Smooth muscle cell (in vitro differentiated cells): ENCODE results near the gene MST1. TPM values are rescaled to one million over a fixed set of nuclear protein-coding genes. Genes with fewer than 3 reads are reported as not detected.

Source experiments
- DNase-seq: peaks from one replicate; lab custom pipeline; 2025; ENCODE audit not compliant: unreplicated experiment; lab: John Stamatoyannopoulos, UW
- H2AFZ ChIP-seq: fragments of 200-600 bp; sonication (generic); 2 replicates; pipeline ENCODE4 v1.6.0; 2016; ENCODE audit warnings: antibody characterized with exemption, low read depth, mild to moderate bottlenecking
- H3F3A ChIP-seq: fragments of 200-600 bp; sonication (generic); 2 replicates; pipeline ENCODE4 v1.6.0; 2017; ENCODE audit warnings: antibody characterized with exemption, low read depth
- H3K27ac ChIP-seq: fragments of 200-600 bp; sonication (generic); 2 replicates; pipeline ENCODE4 v1.5.1; 2016; ENCODE audit warnings: low read depth, mild to moderate bottlenecking
- H3K27me3 ChIP-seq: fragments of 200-600 bp; sonication (generic); 2 replicates; pipeline ENCODE4 v1.6.1; 2016; ENCODE audit warnings: low read depth, mild to moderate bottlenecking
- H3K36me3 ChIP-seq: fragments of 200-600 bp; sonication (generic); 2 replicates; pipeline ENCODE4 v1.5.1; 2016; ENCODE audit warnings: low read depth
- H3K4me1 ChIP-seq: fragments of 200-600 bp; sonication (generic); 2 replicates; pipeline ENCODE4 v1.5.1; 2016; ENCODE audit warnings: low read depth
- H3K4me2 ChIP-seq: fragments of 200-600 bp; sonication (generic); 2 replicates; pipeline ENCODE4 v1.6.0; 2016; ENCODE audit warnings: mild to moderate bottlenecking
- H3K4me3 ChIP-seq: fragments of 200-600 bp; sonication (generic); 2 replicates; pipeline ENCODE4 v1.5.1; 2016; ENCODE audit warnings: mild to moderate bottlenecking
- H3K79me2 ChIP-seq: fragments of 200-600 bp; sonication (generic); 2 replicates; pipeline ENCODE4 v1.6.0; 2016; ENCODE audit warnings: low read depth, mild to moderate bottlenecking
- H3K9ac ChIP-seq: fragments of 200-600 bp; sonication (generic); 2 replicates; pipeline ENCODE4 v1.6.0; 2016; ENCODE audit warnings: low read depth
- H3K9me3 ChIP-seq: fragments of 200-600 bp; sonication (generic); replicated peaks from 2 replicates; pipeline ENCODE4 v1.5.1; 2016; ENCODE audit warnings: low read depth
- H4K20me1 ChIP-seq: fragments of 200-600 bp; sonication (generic); 2 replicates; pipeline ENCODE4 v1.6.0; 2016; ENCODE audit warnings: low read depth
- WGBS: methylation state at CpG from one replicate; pipeline ENCODE4 v1.1.7; 2016; ENCODE audit warnings: low lambda C conversion rate; 5-methylcytosine and 5-hydroxymethylcytosine counted together
- polyA plus RNA-seq: library from polyadenylated mRNA; unstranded; fragments of >200 nt; fragmentation: Nextera tagmentation; extraction: Ambion mirVana; gene quantifications from 2 replicates; pipeline ENCODE4 v1.2.1, GENCODE V29; 2016
- total RNA-seq: library from RNA; depleted of rRNA; stranded (reverse); fragments of >200 nt; gene quantifications from 2 replicates; pipeline ENCODE4 v1.2.3, GENCODE V29; 2014
- TF ChIP-seq, protein P1 (sequence below): fragments of 200-600 bp; sonication (generic); IDR thresholded peaks from 2 replicates; pipeline ENCODE4 v1.5.1; 2017; ENCODE audit warnings: borderline replicate concordance, mild to moderate bottlenecking, antibody characterized with exemption; ENCODE audit not compliant: insufficient read depth, poor library complexity, severe bottlenecking

The MST1 gene
- total and polyA plus RNA-seq, 2 experiments from 2014 or later = 18.7 to 22.9 TPM

DNA sequence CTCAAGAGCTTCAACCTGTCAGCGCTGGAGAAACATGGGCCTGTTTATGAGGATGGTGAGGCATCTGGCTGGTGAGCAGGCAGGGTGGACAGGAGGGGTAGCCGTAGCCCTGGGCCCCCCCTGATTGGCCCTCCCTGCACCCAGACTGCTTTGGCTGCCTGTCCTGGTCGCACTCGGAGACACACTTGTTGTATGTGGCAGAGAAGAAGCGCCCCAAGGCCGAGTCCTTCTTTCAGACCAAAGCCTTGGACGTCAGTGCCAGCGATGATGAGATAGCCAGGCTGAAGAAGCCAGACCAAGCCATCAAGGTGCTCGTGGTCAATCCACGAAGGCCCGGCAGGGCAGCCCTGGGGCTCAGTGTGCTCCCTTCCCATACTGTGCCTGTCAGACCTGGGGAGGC is 13.4 kb downstream of the MST1 start:
- no peaks in the 10 kb centered on the region for H3K36me3 ChIP-seq
- 98% methylated on average over 11 of the region's 11 CpGs for WGBS
- H4K20me1 ChIP-seq = peaks cover 3% of the 10 kb centered on the region
- no peaks in the 10 kb centered on the region for H3K79me2 ChIP-seq
- H3K27me3 ChIP-seq = no peaks in the 10 kb centered on the region
- H3F3A ChIP-seq = peaks cover 6% of the 10 kb centered on the region
- H3K9me3 ChIP-seq = no peaks in the 10 kb centered on the region
- no peak for DNase-seq
- TF ChIP-seq, protein P1, sequence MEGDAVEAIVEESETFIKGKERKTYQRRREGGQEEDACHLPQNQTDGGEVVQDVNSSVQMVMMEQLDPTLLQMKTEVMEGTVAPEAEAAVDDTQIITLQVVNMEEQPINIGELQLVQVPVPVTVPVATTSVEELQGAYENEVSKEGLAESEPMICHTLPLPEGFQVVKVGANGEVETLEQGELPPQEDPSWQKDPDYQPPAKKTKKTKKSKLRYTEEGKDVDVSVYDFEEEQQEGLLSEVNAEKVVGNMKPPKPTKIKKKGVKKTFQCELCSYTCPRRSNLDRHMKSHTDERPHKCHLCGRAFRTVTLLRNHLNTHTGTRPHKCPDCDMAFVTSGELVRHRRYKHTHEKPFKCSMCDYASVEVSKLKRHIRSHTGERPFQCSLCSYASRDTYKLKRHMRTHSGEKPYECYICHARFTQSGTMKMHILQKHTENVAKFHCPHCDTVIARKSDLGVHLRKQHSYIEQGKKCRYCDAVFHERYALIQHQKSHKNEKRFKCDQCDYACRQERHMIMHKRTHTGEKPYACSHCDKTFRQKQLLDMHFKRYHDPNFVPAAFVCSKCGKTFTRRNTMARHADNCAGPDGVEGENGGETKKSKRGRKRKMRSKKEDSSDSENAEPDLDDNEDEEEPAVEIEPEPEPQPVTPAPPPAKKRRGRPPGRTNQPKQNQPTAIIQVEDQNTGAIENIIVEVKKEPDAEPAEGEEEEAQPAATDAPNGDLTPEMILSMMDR = no peak
- no peak overlapping the region for H3K9ac ChIP-seq
- H3K27ac ChIP-seq = no peak overlapping the region
- H3K4me1 ChIP-seq = peaks cover 5% of the 10 kb centered on the region
- H3K4me2 ChIP-seq = no peak overlapping the region
- no peak overlapping the region for H3K4me3 ChIP-seq
- no peak overlapping the region for H2AFZ ChIP-seq

DNA sequence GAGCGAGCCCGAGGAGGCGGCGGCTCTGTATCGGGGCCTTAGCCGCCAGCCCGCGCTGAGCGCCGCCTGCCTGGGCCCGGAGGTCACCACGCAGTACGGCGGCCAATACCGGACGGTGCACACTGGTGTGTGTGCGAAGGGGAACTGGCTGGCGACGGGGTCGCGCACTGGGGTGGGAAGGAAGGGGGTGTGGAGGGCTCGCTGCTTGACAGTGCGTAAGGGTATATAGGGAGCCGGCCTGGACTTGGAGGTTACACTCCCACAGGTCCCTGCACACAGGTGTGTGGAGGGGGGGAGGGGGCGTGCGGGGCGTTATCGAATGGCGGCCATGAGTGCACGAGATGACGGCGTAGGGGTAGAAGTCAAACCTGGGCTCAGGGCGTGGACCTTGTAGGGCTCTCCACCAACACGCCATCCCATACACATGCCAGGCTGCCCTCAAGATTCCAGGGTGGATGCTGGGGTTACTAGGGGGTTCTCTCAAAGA is 14.7 kb downstream of the MST1 start:
- no peak for DNase-seq

DNA sequence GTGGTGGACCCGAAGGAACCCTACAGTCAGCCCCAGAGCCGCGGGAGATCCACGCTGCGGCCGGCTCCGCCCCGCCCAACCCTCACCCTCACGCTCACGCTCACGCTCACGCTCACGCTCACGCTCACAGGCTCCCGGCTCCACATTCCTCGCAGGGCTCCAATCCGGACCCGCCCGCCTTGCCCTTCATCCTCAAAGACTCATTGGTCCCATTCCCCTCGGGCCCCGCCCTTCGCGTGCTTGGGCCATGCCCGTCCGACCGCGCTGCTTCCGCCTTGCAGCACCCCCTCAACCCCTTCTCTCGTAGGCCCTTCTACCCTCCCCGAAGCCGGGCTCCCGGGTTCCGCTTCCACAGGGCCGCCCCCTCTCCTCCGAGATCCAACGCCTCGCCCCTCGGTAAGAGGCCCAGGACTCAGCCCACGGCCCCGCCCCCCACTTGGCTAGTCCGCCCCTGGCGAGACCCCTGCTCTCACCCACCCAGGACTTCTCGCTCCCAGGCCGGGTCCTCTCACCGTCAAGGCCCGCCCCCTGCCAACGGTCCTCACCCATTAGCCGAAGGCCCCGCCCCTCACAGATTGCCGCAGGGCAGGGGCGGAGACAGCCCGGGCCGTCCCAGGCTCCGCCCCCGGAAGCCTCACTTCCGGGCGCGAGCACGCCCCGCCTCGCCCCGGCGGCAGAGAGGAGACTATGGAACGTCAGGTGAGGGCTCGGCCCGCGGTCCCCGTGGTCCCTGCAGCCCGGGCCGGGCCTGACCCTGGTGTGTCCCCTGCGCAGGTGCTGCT is 15.4 kb downstream of the MST1 start, which contains the start of gene APEH:
Gene APEH (plus strand): TSS at position 637 of the 782 bp plus-strand sequence. CDS start 51 bp downstream, at position 688.
- TF ChIP-seq, protein P1 = no peak
- no peaks in the 10 kb centered on the region for H3K27me3 ChIP-seq
- peak within 1 kb of the TSS; percentile 87 for H3K27ac ChIP-seq
- H3K79me2 ChIP-seq = no peaks in the 10 kb centered on the region
- peak within 1 kb of the TSS; percentile 75 for H2AFZ ChIP-seq
- peaks cover 3% of the 10 kb centered on the region for H4K20me1 ChIP-seq
- peaks cover 5% of the 10 kb centered on the region for H3K4me1 ChIP-seq
- H3K9me3 ChIP-seq = no peaks in the 10 kb centered on the region
- no peaks in the 10 kb centered on the region for H3K36me3 ChIP-seq
- H3F3A ChIP-seq = peaks cover 6% of the 10 kb centered on the region
- DNase-seq = no peak
- peak within 1 kb of the TSS; percentile 92 for H3K4me3 ChIP-seq
- WGBS = 2% methylated on average over 45 of the region's 71 CpGs
- peak within 1 kb of the TSS; percentile 89 for H3K9ac ChIP-seq
- peak within 1 kb of the TSS; percentile 93 for H3K4me2 ChIP-seq

More for the DNA sequence above, 14.7 kb downstream of the MST1 start:
- Histone ChIP-seq H3K4me3 (peak overlapping the region; percentile 92), H4K20me1 (peaks cover 3% of the 10 kb centered on the region), H3F3A (peaks cover 6% of the 10 kb centered on the region), H2AFZ (peak overlapping the region; percentile 75), H3K27ac (peak overlapping the region; percentile 87), H3K27me3 (no peaks in the 10 kb centered on the region), H3K36me3 (no peaks in the 10 kb centered on the region), H3K79me2 (no peaks in the 10 kb centered on the region), H3K9ac (peak overlapping the region; percentile 89), H3K9me3 (no peaks in the 10 kb centered on the region), H3K4me1 (peaks cover 5% of the 10 kb centered on the region), H3K4me2 (peak overlapping the region; percentile 93)
- 4% methylated on average over 32 of the region's 34 CpGs for WGBS
- TF ChIP-seq, protein P1 = no peak
